Ascending aorta (tissue), 2 donors: ENCODE data around the gene C1orf21. TPM values are rescaled to one million over a fixed set of nuclear protein-coding genes. Genes with fewer than 3 reads are reported as not detected.

Source experiments
- DNase-seq, 2 donors: peaks; one replicate each; pipeline ENCODE4 v3.0.0-alpha.2; 2019; ENCODE audit warnings: low spot score in 2 of 2
- H3K27ac ChIP-seq, 2 donors: fragments of 200-600 bp; sonication (generic); one replicate each; pipeline ENCODE4 v1.5.1; 2016 to 2017; ENCODE audit warnings: mild to moderate bottlenecking in 1 of 2
- H3K27me3 ChIP-seq: fragments of 200-600 bp; sonication (generic); one replicate; pipeline ENCODE4 v1.5.1; 2017
- H3K36me3 ChIP-seq, 2 donors: fragments of 200-600 bp; sonication (generic); one replicate each; pipeline ENCODE4 v1.5.1; 2016
- H3K4me1 ChIP-seq, 2 donors: fragments of 200-600 bp; sonication (generic); one replicate each; pipeline ENCODE4 v1.5.1; 2016 to 2017; ENCODE audit warnings: mild to moderate bottlenecking in 1 of 2
- H3K4me3 ChIP-seq, 2 donors: fragments of 200-600 bp; sonication (generic); one replicate each; pipeline ENCODE4 v1.5.1; 2016 to 2017; ENCODE audit warnings: mild to moderate bottlenecking in 1 of 2
- H3K9me3 ChIP-seq, 2 donors: fragments of 200-600 bp; sonication (generic); one replicate each; pipeline ENCODE4 v1.5.1; 2016
- CTCF ChIP-seq, 3 experiments: fragments of 200-600 bp in 2 of 3; fragments of 450-650 bp in 1 of 3; sonication (generic) in 2 of 3; IDR thresholded peaks; one replicate each; pipeline ENCODE4 v1.5.1; 2016 to 2019; ENCODE audit warnings: antibody characterized with exemption in 3 of 3, mild to moderate bottlenecking in 1 of 3, moderate library complexity in 1 of 3
- intact Hi-C: fragments of 100-400 bp; cut with DNase I; formaldehyde crosslinking; loops from one replicate; pipeline ENCODE4 v1.15.1; 2023
- total RNA-seq: library from RNA; depleted of rRNA; stranded (reverse); fragments of >200 nt; gene quantifications from one replicate; pipeline ENCODE4 v1.1.0, GENCODE V29; 2016

C1orf21 gene
- total RNA-seq, 1 donor from 2014 or later, result 21.8 TPM

DNA sequence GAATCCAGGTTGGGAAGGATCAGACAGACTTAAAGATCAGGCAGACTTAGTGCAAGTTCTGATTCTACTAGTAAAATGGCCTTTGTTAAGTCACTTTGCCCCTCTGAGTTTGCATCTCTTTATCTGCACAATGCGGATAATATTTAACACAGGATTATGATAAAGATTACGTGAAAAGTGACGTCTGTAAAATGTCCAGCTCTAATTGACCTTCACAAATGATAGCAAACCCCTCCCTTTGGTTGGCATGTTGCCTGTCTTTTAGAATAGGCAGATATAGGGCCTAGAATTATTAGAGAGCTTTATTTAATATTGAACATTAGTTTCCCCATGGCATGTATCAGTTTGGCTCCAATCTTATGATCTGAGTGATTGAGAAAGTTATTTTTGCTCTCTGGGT is 55.4 kb downstream of the C1orf21 start:
- Histone ChIP-seq H3K4me3 (no peak overlapping the region), H3K36me3 (no peaks in the 10 kb centered on the region), H3K4me1 (no peaks in the 10 kb centered on the region), H3K27ac (no peak overlapping the region), H3K27me3 (no peaks in the 10 kb centered on the region), H3K9me3 (no peaks in the 10 kb centered on the region)
- DNase-seq, result no peak
- no peak for TF ChIP-seq CTCF (IDR thresholded peaks at IDR 0.05)
- intact Hi-C loops, result no loop called here

DNA sequence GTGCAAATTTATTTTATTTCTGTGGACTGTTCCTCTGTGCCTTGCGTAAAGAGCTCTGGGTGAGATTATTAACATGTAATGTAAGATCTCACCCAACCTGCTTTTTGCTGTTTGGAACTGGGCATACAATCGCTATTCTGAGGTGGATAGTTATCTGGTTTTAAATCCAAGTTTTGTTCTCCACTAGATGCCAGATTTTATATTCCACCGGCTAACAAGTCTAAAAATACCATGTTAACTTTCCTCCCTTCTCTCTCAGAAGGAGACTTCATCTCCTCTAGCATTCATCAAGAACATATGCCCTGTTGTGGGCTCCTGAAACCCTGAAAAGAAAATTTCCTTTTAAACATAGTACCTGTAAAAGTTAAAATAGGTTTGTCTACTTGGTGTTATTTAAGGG is 56.4 kb downstream of the C1orf21 start:
- Histone ChIP-seq H3K4me1 (no peaks in the 10 kb centered on the region), H3K9me3 (no peaks in the 10 kb centered on the region), H3K27ac (no peak overlapping the region), H3K36me3 (no peaks in the 10 kb centered on the region), H3K27me3 (no peaks in the 10 kb centered on the region), H3K4me3 (no peak overlapping the region)
- intact Hi-C loops, result no loop called here
- no peak for DNase-seq
- no peak for TF ChIP-seq CTCF (IDR thresholded peaks at IDR 0.05)

DNA sequence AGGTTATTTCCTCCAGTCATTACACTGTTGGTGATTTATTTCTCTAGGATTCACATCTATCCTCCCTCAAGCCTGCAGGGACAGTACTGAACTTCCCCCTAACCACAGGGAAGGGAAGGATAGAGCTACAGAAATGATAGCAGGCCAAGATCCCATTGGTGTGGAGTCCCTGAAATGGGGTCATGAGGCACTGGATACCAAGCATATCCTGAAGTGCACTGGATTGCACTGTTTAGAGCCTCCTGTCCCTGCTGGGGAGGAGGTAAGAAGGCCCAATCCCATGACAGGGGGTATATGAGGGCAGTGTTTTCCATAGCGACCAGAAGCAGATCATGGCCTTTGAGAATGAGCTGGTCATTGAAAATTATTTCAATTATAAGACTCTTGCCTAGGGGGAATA is 56.8 kb downstream of the C1orf21 start:
- H3K9me3 ChIP-seq, result no peaks in the 10 kb centered on the region
- intact Hi-C loops, result no loop called here
- H3K4me1 ChIP-seq, result no peaks in the 10 kb centered on the region

DNA sequence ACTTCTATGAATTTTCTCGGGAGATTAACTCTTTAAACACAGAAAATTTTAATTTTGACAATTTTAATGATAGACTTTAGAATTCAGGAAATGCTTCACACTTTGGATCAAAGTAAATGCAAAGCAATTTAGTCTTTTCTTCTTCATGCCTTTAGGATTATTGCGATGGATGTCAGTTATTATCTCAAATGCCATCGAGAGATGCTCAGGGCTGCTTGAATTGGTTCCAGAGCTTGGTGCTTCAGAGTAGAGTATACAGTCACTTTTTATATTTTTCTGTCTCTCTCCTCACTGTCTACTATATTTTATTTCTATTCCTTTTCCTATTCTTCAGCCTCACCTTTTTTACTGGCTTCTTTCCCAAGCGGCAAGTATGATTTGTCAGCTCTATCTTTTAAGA is 59.2 kb downstream of the C1orf21 start:
- Histone ChIP-seq H3K9me3 (no peaks in the 10 kb centered on the region), H3K36me3 (no peaks in the 10 kb centered on the region), H3K27ac (no peak overlapping the region), H3K4me1 (no peaks in the 10 kb centered on the region), H3K27me3 (no peaks in the 10 kb centered on the region), H3K4me3 (no peak overlapping the region)
- no peak for TF ChIP-seq CTCF (IDR thresholded peaks at IDR 0.05)
- DNase-seq, result no peak
- intact Hi-C loops, result no loop called here

More for the DNA sequence above, 56.8 kb downstream of the C1orf21 start:
- no peak for TF ChIP-seq CTCF (IDR thresholded peaks at IDR 0.05)
- no peak overlapping the region for H3K27ac ChIP-seq
- no peak for DNase-seq
- no peaks in the 10 kb centered on the region for H3K27me3 ChIP-seq
- H3K4me3 ChIP-seq, result no peak overlapping the region
- no peaks in the 10 kb centered on the region for H3K36me3 ChIP-seq

DNA sequence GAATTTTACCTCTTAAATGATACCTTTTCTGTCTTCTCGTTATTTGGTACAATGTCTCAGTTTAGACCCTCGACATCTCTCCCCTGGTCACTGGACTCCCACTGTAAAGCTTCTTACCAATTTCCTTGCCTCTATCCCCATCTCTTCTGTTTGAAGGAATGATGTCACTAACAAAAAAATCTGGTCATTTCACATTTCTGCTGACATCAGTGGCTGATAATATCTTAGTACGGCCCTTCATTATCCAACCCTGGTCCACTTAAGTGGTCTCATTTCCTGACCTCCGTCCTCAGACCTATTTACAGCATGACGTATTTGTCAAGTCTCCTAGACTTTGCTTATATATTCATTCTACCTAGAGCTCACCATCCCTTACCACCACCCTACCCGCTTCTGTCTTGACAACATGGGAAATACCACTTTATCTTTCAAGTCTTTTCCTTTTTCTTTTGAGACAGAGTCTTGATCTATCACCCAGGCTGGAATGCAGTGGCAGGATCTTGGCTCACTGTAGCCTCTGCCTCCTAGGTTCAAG is 60.9 kb downstream of the C1orf21 start:
- H3K36me3 ChIP-seq, result no peaks in the 10 kb centered on the region
- H3K27me3 ChIP-seq, result no peaks in the 10 kb centered on the region
- no peak for DNase-seq
- no peak overlapping the region for H3K4me3 ChIP-seq
- intact Hi-C loops, result no loop called here
- no peaks in the 10 kb centered on the region for H3K4me1 ChIP-seq
- no peaks in the 10 kb centered on the region for H3K9me3 ChIP-seq
- no peak for TF ChIP-seq CTCF (IDR thresholded peaks at IDR 0.05)
- no peak overlapping the region for H3K27ac ChIP-seq

GRCh38 chr1:184449916-184450315 is 63.1 kb downstream of the C1orf21 start:
- DNase-seq, result no peak
- Histone ChIP-seq H3K9me3 (no peaks in the 10 kb centered on the region), H3K36me3 (no peaks in the 10 kb centered on the region), H3K4me3 (no peak overlapping the region), H3K27ac (no peak overlapping the region), H3K27me3 (no peaks in the 10 kb centered on the region), H3K4me1 (no peaks in the 10 kb centered on the region)
- no peak for TF ChIP-seq CTCF (IDR thresholded peaks at IDR 0.05)
- intact Hi-C loops, result no loop called here
